OCI-LY3 (cell line): Measurements from ENCODE around the gene DNM3.

ENCODE experiments used
- CTCF ChIP-seq: fragments of 200-600, 300-600 bp; sonication (generic); IDR thresholded peaks from 2 replicates; pipeline ENCODE4 v1.5.1; 2014; ENCODE audit warnings: antibody characterized with exemption, low read length, low read depth
- EZH2phosphoT487 ChIP-seq: fragments of 200-600 bp; shearing (Covaris generic); IDR thresholded peaks from 2 replicates; pipeline ENCODE4 v1.6.1; 2018; ENCODE audit warnings: antibody characterized with exemption, mixed run types, low read depth

- TF ChIP-seq CTCF = no peak
- TF ChIP-seq EZH2phosphoT487 = no peak
Observed at GRCh38 chr1:172148707-172149106, 307.4 kb downstream of the DNM3 start.
